Naive B cell (primary cell): ENCODE data around the gene FKBP11. TPM values are rescaled to one million over a fixed set of nuclear protein-coding genes. Genes with fewer than 3 reads are reported as not detected.
A peak's percentile ranks its signal among the peaks of the same experiment; 100 is the strongest.
"Not testable (repeated sequence)": the region's sequence is repeated elsewhere in the genome, so short reads cannot be mapped to it uniquely, and the experiment has no call there.

Experiments used
- ATAC-seq, 2 donors: fragments of 150-1000 bp; cut with Tn5 transposase; 2 replicates each; pipeline ENCODE4 v1.10.0; 2021; ENCODE audit warnings: low read depth in 2 of 2, mild to moderate bottlenecking in 2 of 2, moderate library complexity in 2 of 2
- DNase-seq: peaks from one replicate; pipeline ENCODE4 v3.0.0; 2022
- H3K27ac Mint-ChIP-seq, 6 donors: one replicate each; pipeline ENCODE4 v1.8.0; 2020 to 2022; ENCODE audit warnings: mild to moderate bottlenecking in 6 of 6, mixed read lengths in 6 of 6, moderate library complexity in 5 of 6, inconsistent platforms in 2 of 6
- H3K27me3 Mint-ChIP-seq, 3 donors: one replicate each; pipeline ENCODE4 v1.8.0; 2021 to 2022; ENCODE audit warnings: mixed read lengths in 3 of 3, mild to moderate bottlenecking in 1 of 3
- H3K36me3 Mint-ChIP-seq, 2 donors: one replicate each; pipeline ENCODE4 v1.8.0; 2020 to 2022; ENCODE audit warnings: mixed read lengths in 2 of 2, inconsistent platforms in 1 of 2, mild to moderate bottlenecking in 1 of 2
- H3K4me1 Mint-ChIP-seq, 3 donors: one replicate each; pipeline ENCODE4 v1.8.0; 2020 to 2022; ENCODE audit warnings: mixed read lengths in 3 of 3, inconsistent platforms in 1 of 3, mild to moderate bottlenecking in 1 of 3, moderate library complexity in 1 of 3
- H3K4me3 Mint-ChIP-seq, 8 donors: one replicate each; pipeline ENCODE4 v1.8.0; 2020 to 2022; ENCODE audit warnings: mild to moderate bottlenecking in 8 of 8, mixed read lengths in 8 of 8, moderate library complexity in 8 of 8, inconsistent platforms in 2 of 8
- H3K9me3 Mint-ChIP-seq, 7 donors: one replicate each; pipeline ENCODE4 v1.8.0; 2020 to 2022; ENCODE audit warnings: mixed read lengths in 7 of 7, mild to moderate bottlenecking in 5 of 7, inconsistent platforms in 2 of 7, moderate library complexity in 1 of 7
- polyA plus RNA-seq, 6 donors: library from polyadenylated mRNA; unstranded; fragments of 300-500 nt; fragmentation: Illumina TruSeq; gene quantifications; one replicate each; pipeline ENCODE4 v1.2.3, GENCODE V29; 2021; ENCODE audit warnings: low read depth in 6 of 6

Gene FKBP11
- polyA plus RNA-seq, 6 donors from 2014 or later: 29.3 to 35.6 (median 32.7) TPM

DNA sequence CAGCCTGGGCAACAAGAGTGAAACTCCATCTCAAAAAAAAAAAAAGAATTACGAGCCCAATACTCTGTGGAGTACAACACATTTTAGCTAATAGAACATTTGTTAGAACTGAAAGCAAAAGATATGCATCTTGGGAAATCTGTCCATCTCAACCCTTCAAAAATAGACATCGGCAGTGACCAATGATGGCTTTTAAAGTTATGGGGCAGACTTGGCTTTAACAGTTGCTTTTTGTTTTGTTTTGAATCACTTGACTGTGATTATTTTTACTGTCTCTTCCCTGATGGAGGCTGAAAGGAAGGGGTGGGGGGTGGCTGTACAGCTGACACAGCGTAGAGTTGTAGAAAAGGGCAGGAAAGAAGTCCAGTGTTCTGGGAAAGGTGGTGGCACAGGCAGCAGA, 2.2 kb downstream of the FKBP11 start:
- Mint-ChIP-seq H3K36me3 (no peaks in the 10 kb centered on the region), H3K27ac (peak overlapping the region in 1 of 6 donors; percentile 34), H3K27me3 (no peaks in the 10 kb centered on the region), H3K9me3 (no peaks in the 10 kb centered on the region), H3K4me3 (peak overlapping the region in 3 of 8 donors; percentile 2 to 98 (median 51)), H3K4me1 (peaks cover 14 to 28% (median 19%) of the 10 kb centered on the region in 3 donors)
- no peak for DNase-seq
- ATAC-seq: no peak

DNA sequence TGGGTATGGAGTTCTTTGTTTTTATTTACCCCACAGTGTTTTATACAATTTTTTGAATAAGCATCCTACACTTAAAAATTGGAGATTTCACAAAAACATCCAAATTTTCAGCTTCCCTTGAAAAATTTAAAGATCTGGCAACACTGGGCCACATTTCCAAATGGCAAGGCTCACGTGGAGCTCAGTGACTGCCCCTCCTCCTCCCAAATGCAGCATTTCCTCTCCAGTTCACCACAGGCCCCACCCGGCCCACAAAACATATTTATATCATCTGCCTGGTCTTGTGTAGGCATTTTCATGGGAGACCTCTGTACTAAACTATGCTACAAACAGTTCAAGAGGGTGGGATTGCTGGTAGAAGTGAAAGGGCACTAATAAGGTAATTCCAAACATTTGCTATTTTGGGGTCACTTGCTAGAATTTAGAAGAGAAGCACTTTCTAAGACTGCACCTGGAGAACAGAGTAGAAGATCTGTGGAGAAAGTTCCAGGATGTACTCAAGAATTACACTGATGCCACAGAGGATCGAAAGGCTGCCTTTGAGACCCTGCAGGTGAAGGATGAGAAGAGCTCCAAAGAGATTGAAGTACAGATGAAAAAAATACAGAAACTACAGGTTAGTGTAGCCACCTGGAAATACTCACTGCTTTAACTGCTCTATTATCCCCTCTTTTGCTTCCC, 7.3 kb downstream of the FKBP11 start:
- no peaks in the 10 kb centered on the region for H3K36me3 Mint-ChIP-seq
- peak overlapping the region in 3 of 6 donors; percentile 27 to 83 (median 44) for H3K27ac Mint-ChIP-seq
- DNase-seq (no peak), ATAC-seq (peak; percentile 45 to 66)
- H3K9me3 Mint-ChIP-seq: no peaks in the 10 kb centered on the region
- no peaks in the 10 kb centered on the region for H3K27me3 Mint-ChIP-seq
- H3K4me1 Mint-ChIP-seq: peaks cover 12 to 18% (median 15%) of the 10 kb centered on the region in 3 donors
- peak overlapping the region in 6 of 8 donors; percentile 6 to 64 (median 42) for H3K4me3 Mint-ChIP-seq

DNA sequence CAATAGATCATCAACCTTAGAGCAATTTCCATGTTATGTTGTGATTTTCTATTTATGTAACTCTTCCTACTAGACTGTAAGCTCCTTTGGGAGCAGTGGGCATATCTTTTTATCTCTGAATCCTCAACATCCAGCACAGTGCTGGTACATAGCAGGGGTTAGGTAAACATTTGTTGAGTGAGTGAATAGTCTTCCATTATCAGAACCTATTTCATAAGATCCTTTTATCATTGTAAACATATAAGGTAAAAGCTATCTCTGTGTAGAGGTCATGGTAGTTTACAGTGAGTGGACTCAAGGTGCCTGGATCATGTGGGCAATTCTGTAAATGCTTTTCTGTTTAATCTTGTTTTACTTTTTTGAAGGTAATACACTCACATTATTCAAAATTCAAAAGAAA, 15.1 kb downstream of the FKBP11 start:
- Mint-ChIP-seq H3K9me3 (no peaks in the 10 kb centered on the region), H3K27me3 (peaks cover 0 to 14% (median 7%) of the 10 kb centered on the region in 3 donors), H3K4me1 (no peaks in the 10 kb centered on the region), H3K36me3 (no peaks in the 10 kb centered on the region), H3K27ac (no peak overlapping the region), H3K4me3 (no peak overlapping the region)
- no peak for ATAC-seq
- DNase-seq: no peak

DNA sequence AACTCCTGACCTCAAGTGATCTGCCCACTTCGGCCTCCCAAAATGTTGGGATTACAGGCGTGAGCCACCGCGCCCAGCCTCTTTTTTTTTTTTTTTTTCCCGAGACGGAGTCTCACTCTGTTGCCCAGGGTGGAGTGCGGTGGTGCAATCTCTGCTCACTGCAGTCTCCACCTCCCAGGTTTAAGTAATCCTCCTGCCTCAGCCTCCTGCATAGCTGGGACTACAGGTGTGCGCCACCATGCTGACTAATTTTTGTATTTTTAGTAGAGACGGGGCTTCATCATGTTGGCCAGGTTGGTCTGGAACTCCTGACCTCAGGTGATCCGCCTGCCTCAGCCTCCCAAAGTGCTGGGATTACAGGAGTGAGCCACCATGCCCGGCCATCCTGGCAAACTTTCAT, 15.6 kb downstream of the FKBP11 start:
- H3K4me3 Mint-ChIP-seq, DNase-seq, H3K27ac Mint-ChIP-seq, ATAC-seq, H3K36me3 Mint-ChIP-seq, H3K9me3 Mint-ChIP-seq, H3K4me1 Mint-ChIP-seq: not testable (repeated sequence)
- H3K27me3 Mint-ChIP-seq: peaks cover 0 to 14% (median 7%) of the 10 kb centered on the region in 3 donors

DNA sequence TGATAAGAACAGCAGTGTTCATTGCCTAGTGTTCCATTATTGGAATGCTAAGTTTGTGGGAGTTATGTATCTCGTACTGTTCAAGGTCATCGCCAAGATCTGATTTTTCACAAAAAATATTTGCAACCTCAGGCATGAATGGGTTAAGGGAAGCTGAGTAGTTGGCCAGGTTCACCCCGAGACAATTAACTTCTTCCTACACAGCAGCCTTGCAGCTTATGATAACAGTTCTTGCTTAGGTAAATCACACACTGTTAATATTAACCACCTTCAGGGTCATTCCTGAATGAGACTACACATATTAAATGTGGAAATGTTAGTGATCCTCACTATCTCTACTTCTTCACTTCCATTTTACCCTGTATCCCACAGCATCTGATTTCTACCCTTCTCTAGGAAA, 18.0 kb downstream of the FKBP11 start:
- peaks cover 0 to 20% (median 18%) of the 10 kb centered on the region in 3 donors for H3K27me3 Mint-ChIP-seq
- ATAC-seq (no peak), DNase-seq (no peak)
- peaks cover 4 to 15% (median 11%) of the 10 kb centered on the region in 3 donors for H3K4me1 Mint-ChIP-seq
- no peak overlapping the region for H3K4me3 Mint-ChIP-seq
- no peaks in the 10 kb centered on the region for H3K36me3 Mint-ChIP-seq
- H3K27ac Mint-ChIP-seq: no peak overlapping the region
- H3K9me3 Mint-ChIP-seq: no peaks in the 10 kb centered on the region

DNA sequence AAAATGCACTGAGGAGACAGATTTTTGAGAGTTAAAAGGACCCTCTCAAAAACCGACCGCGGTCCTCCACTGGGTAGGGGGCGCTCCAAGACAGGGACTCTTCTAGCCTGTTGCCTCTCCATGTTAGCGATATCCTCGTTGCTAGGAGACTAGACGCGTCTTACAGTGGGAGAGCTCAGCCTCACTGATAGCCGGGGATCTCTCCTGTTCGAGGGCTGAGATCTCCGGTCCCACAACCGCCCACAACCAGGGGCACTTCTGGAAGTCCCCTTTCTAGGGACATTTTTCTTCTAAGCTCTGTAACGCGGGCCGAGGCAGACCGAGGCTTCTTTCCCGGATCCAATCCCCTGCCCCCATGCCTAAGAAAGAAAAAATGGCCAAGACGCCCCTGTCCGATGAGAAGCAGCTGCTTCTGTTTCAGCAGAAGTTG, 21.3 kb downstream of the FKBP11 start:
- Mint-ChIP-seq H3K9me3 (no peaks in the 10 kb centered on the region), H3K27ac (peak overlapping the region in 5 of 6 donors; percentile 57 to 89 (median 57)), H3K36me3 (no peaks in the 10 kb centered on the region), H3K4me1 (peaks cover 4 to 15% (median 11%) of the 10 kb centered on the region in 3 donors), H3K27me3 (peaks cover 0 to 18% (median 17%) of the 10 kb centered on the region in 3 donors), H3K4me3 (peak overlapping the region; percentile 55 to 90 (median 78))
- DNase-seq: peak; percentile 73
- peak; percentile 97 for ATAC-seq

DNA sequence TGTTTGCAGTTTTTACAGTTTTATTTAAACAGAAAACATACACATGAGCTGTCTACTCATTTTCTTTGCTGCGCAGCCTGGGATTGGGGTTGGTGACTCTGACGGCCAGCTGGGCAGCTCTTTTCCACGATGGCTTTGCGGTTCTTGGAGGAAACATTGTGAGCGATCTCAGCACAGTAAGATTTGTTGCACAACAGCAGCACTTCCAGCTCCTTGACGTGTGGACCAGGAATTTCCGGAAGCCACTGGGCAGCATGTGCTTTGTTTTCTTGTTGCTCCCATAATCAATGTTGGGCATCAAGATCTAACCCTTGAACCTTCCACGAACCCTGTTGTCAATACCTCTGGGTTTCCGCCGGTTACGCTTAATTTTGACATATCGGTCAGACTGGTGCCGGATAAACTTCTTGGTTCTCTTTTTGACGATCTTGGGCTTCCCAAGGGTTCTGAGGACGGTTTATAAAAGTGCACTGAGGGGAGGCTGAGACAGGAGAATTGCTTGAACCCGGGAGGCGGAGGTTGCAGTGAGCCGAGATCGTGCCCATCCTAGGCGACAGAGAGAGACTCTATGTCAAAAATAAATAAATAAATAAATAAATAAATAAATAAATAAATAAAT, 21.8 kb downstream of the FKBP11 start:
- H3K9me3 Mint-ChIP-seq: no peaks in the 10 kb centered on the region
- ATAC-seq: no peak
- peaks cover 3 to 22% (median 19%) of the 10 kb centered on the region in 3 donors for H3K27me3 Mint-ChIP-seq
- no peak for DNase-seq
- peaks cover 4 to 15% (median 11%) of the 10 kb centered on the region in 3 donors for H3K4me1 Mint-ChIP-seq
- no peaks in the 10 kb centered on the region for H3K36me3 Mint-ChIP-seq
- peak overlapping the region in 1 of 6 donors; percentile 57 for H3K27ac Mint-ChIP-seq
- H3K4me3 Mint-ChIP-seq: peak overlapping the region in 7 of 8 donors; percentile 0 to 90 (median 75)

DNA sequence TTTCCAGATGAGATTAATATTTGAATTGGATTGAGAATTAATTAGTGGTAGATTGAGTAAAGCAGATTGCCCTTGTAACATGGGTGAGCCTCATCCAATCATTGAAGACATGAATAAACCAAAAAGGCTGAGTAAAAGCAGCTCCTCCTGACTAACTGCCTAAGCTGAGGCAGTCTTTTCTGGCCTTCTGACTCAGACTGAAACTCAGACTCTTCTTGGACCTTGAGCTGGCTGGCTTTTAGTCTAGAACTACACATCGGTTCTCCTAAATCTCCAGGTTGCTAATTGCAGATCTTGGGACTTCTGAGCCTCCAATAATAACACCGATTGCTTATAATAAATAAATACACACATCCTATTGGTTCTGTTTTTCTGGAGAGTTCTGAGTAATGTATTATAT, 24.0 kb downstream of the FKBP11 start:
- ATAC-seq (no peak), DNase-seq (no peak)
- H3K9me3 Mint-ChIP-seq: no peaks in the 10 kb centered on the region
- no peaks in the 10 kb centered on the region for H3K36me3 Mint-ChIP-seq
- no peak overlapping the region for H3K27ac Mint-ChIP-seq
- no peak overlapping the region for H3K4me3 Mint-ChIP-seq
- peaks cover 4 to 15% (median 11%) of the 10 kb centered on the region in 3 donors for H3K4me1 Mint-ChIP-seq
- peaks cover 11 to 32% (median 16%) of the 10 kb centered on the region in 3 donors for H3K27me3 Mint-ChIP-seq

DNA sequence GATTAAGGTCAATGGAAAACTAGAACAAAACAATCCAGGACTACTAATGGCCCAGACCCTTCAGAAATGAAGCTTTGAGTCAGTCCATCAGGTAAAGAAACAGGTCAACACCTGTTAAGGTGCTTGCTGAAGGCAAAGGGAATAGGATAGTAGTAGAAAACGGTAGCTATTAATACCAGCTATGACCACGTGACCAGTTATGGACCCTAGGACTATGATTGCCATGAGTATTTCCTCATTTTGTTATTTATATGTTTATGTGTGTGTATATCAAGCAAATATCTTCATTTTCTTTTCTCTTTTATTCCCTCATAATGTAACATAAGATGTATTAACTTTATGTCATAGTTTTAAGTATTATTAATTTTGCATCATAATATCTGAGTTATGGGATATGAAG, 25.6 kb downstream of the FKBP11 start:
- Mint-ChIP-seq H3K27me3 (peaks cover 11 to 28% (median 11%) of the 10 kb centered on the region in 3 donors), H3K9me3 (no peaks in the 10 kb centered on the region), H3K27ac (no peak overlapping the region), H3K36me3 (no peaks in the 10 kb centered on the region), H3K4me1 (peaks cover 4 to 13% (median 11%) of the 10 kb centered on the region in 3 donors), H3K4me3 (no peak overlapping the region)
- ATAC-seq (no peak), DNase-seq (no peak)

DNA sequence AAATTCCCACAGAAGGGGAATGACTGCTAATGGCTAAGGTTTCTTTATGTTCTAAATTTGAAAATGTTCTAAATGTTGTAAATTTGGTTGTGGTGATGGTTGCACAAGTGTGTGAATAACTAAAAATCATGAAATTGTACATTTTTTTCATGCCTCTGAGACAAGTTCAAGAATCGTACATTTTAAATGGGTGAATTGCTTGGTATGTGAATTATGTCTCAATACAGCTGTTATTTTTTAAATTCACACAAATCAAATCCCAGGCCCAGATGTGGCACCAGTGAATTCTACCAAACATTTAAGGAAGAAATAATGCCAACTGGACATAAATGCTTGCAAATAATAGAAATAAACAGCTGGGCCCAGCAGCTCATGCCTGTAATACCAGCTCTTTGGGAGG, 31.0 kb downstream of the FKBP11 start:
- DNase-seq (no peak), ATAC-seq (no peak)
- H3K9me3 Mint-ChIP-seq: no peaks in the 10 kb centered on the region
- no peak overlapping the region for H3K4me3 Mint-ChIP-seq
- H3K27me3 Mint-ChIP-seq: peaks cover 16 to 48% (median 34%) of the 10 kb centered on the region in 3 donors
- no peak overlapping the region for H3K27ac Mint-ChIP-seq
- H3K4me1 Mint-ChIP-seq: peaks cover 0 to 9% (median 0%) of the 10 kb centered on the region in 3 donors
- no peaks in the 10 kb centered on the region for H3K36me3 Mint-ChIP-seq

DNA sequence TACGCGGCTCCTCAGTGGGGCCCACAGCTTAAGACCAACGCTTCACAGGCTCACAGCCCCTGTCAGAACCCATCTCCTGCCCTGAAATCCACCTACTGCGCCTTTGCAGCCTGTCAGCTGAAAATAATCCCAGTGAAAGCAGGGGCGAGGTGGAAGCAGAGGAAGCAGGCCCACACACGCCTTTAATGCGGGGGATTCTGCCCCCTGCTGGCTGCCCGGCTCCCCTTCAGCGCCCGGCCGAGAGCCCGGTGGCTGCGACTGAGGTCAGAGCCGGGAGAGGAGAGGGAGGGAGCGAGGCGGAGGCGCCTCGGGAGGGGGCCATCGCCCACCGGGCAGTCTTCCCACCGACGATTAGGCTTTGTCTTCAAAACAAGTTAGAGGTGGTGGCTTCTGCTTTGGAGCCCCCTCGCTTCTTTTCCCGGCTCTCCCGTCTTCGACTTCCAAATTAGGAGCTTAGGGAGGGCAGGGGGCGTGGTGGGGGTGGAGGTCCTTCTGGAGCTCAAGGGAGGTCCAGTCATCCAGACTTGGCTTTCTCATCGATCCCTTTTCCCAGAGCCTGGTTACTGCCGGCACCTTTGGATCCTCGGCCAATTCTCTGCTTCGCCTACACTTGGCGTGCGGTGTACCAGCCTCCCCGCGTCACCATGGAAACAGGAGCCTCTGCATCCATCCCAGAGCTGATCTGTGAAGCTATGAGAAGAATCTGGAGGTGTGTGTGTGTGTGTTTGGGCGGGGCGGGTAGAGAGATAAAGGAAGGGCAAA, 34.5 kb downstream of the FKBP11 start:
- Mint-ChIP-seq H3K27me3 (peaks cover 10 to 34% (median 23%) of the 10 kb centered on the region in 3 donors), H3K9me3 (no peaks in the 10 kb centered on the region), H3K4me1 (peaks cover 0 to 9% (median 0%) of the 10 kb centered on the region in 3 donors), H3K4me3 (peak overlapping the region in 3 of 8 donors; percentile 2 to 25 (median 6)), H3K27ac (peak overlapping the region in 1 of 6 donors; percentile 79), H3K36me3 (no peaks in the 10 kb centered on the region)
- DNase-seq (peak; percentile 72), ATAC-seq (peak; percentile 99)

DNA sequence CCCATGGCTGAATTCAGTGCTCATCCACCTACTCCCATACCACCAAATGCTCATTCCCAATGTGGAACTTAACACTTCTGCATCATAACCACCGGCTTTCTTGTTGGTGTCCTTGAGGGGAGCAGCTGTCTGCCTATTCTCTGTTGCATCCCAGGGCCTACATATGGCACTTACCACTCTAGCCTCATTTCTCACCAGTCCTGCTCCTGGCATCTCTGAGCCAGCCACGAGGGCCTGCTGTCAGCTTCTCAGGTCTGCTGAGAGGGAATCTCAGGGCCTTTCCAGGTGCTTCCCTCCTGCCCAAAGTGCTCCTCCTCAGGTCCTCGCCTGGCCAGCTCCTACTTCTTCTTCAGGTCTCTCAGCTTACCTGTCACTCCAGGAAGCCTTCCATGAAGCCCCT, 35.6 kb downstream of the FKBP11 start:
- H3K4me1 Mint-ChIP-seq: peaks cover 0 to 9% (median 0%) of the 10 kb centered on the region in 3 donors
- H3K27ac Mint-ChIP-seq: no peak overlapping the region
- peaks cover 10 to 33% (median 29%) of the 10 kb centered on the region in 3 donors for H3K27me3 Mint-ChIP-seq
- no peak overlapping the region for H3K4me3 Mint-ChIP-seq
- DNase-seq: no peak
- H3K9me3 Mint-ChIP-seq: no peaks in the 10 kb centered on the region
- H3K36me3 Mint-ChIP-seq: no peaks in the 10 kb centered on the region
- ATAC-seq: no peak
